ENCODE measurements around the gene MOCOS.
"Not testable (repeated sequence)": the region's sequence is repeated elsewhere in the genome, so short reads cannot be mapped to it uniquely, and the experiment has no call there.

MOCOS gene

DNA sequence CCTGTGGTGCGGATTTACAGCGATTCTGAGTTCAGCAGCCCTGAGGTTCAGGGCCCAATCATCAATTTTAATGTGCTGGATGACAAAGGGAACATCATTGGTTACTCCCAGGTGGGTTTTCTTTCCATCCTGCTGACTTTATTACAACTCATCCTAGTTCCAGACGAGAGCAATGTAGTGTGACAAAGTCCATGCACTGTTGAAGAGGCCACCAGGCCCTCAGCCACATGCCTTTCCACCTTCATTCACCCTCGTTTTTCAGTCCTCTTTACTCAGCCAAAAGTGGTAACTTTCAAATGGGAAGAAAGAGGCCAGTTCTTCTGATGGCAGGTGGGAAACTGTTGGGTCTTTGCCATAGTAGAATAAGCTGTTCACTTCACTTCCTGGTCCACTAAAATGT lies 17.9 kb downstream of the MOCOS start:
- no peak for DNase-seq

DNA sequence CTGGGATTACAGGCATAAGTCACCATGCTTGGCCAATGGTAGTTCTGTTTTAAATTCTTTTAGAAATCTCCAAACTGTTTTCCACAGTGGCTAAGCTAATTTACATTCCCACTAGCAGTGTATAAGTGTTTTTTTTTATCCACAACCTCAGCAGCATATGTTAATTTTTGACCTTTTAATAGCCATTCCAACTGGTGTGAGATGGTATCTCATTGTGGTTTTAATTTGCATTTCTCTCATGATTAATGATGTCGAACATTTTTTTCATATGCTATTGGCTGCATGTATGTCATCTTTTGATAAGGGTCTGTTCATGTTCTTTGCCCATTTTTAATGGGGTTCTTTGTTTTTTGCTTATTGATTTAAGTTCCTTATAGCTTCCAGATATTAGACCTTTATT lies 20.0 kb downstream of the MOCOS start:
- no peak for DNase-seq

DNA sequence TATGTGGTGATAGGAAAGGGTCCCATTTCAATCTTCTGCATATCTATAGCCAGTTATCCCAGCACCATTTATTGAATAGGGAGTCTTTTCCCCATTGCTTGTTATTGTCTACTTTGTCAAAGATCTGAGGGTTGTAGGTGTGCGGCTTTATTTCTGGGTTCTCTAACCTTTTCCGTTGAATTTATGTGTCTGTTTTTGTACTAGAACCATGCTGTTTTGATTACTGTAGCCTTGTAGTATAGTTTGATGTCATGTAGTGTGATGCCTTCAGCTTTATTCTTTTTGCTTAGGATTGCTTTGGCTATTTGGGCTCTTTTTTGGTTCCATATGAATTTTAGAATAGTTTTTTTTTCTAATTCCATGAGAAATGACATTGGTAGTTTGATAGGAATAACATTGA lies 20.7 kb downstream of the MOCOS start:
- not testable (repeated sequence) for DNase-seq

DNA sequence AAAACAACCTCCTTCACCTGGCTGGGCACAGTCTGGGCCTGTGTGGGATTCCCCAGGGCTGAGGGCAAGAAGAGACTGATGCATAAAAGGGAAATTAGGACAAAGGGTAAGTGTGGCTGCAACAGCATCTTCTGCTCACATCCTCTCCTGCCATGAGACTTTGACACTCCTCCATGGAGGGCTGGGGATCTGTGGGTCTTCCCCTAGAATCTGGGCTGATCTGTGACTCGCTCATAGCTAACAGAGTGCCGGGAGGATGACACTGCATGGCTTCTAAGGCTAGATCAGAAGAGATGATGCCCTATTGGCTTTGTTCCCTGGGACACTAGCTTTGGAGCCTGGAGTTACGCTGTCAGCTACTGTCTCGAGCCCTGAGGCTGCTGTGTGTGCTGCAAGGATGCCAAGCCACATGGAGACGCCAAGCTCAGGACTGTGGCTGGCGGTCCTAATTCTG lies 24.3 kb downstream of the MOCOS start:
- DNase-seq = no peak

DNA sequence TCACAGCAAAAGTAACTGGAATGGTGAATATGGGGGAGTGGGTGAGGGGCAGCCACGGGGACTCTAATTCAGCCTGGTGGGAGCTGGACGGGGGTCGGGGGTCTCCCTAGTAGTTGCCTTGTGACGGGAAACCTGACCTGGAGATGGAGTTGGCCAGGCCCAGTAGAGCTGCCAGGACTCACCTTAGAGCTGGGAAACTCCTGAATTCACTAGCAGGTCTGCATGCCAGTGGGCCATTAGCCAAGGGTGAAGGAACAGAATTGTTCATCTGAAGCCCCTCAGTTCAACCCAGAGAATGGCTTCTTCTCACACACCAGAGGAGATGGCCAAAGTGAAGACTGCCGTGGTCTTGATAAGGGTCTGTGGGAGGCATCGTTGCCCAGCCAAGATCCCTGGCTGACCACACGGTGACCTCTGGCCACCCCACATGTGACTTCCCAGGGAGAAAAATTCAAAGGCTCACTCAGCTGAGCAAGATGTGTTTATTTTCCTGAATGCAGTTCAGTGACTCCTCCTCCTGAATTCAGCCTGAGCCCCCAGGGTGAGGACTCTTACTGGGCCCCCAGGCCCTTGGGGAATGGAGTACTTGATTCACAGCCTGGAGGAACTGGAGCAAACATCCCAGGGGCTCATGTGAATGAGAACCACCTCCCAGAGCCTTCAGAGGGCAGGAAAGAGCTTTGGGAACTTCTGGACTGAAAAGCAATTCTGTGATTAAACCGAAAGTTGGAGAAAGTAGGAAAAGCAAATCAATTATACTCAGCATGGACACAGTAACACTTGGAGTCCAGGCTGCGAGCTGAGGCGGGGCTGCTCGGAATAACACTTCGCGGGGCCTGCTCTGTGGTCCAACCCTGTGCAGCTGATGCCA lies 25.2 kb downstream of the MOCOS start:
- no peak for DNase-seq

DNA sequence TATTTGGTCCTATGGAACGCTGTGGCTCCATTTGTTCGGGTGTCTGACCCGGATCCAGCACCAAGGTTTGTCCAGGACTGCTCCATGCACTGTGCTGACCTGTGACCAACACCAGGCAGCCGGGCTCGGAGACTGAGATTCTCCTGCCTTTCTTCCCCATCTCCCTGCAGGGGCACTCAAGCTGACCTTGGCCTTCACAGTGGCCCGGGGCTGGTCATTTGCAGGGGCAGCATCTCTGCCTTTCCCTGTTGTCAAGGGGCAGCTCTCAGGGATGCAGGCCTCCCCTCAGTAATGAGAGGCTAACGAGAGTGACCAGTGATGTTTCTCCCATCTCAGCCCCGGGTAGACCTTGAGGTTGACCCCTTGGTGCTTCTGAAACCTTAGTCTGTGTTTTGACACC lies 27.5 kb downstream of the MOCOS start:
- no peak for DNase-seq

DNA sequence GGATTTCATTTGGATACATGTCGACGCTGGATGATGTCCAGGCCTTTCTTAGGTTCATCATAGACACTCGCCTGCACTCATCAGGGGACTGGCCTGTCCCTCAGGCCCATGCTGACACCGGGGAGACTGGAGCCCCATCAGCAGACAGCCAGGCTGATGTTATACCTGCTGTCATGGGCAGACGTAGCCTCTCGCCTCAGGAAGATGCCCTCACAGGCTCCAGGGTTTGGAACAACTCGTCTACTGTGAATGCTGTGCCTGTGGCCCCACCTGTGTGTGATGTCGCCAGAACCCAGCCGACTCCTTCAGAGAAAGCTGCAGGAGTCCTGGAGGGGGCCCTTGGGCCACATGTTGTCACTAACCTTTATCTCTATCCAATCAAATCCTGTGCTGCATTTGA lies 28.3 kb downstream of the MOCOS start:
- DNase-seq = no peak

DNA sequence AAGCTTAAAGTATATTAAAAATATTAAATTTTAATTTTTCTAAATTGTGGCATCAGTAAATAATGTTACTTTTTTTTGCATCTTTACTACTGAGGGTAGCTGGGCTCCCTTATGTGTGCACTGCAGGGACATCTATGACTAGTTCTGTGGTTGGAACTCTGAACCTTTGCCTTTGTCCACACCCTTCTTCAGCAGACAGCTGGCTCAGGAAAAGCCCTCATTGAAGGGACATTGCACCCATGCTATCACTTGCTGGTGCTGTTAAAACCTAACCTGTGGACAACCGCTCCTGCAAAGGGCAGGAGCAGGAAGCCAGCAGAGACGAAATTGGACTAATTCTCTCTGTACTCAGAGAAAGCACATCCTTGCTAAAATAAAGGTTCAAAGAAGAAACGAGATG lies 30.1 kb downstream of the MOCOS start:
- no peak for DNase-seq

DNA sequence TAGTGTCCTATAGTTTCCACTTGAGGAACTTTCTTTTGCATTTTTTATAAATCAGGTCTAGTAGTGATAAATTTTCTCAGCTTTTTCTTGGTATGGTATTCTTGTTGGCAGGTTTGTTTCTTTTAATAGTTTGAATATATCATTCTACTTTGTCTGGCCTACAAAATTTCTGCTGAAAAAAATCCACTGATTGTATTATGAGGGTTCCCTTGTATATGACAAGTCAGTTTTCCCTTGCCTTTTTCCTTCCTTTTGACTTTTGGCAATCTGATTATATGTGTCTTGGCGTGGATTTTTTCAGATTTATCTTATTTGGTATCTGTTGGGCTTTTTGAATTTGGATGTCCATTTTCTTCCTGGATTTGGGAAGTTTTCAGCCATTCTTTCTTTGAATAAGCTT lies 41.9 kb downstream of the MOCOS start:
- no peak for DNase-seq

DNA sequence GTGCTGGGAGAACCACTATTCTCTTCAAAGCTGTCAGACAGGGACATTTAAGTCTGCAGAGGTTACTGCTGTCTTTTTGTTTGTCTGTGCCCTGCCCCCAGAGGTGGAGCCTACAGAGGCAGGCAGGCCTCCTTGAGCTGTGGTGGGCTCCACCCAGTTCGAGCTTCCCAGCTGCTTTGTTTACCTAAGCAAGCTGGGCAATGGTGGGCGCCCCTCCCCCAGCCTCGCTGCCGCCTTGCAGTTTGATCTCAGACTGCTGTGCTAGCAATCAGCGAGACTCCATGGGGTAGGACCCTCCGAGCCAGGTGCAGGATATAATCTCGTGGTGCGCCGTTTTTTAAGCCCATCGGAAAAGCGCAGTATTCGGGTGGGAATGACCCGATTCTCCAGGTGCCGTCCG lies 53.2 kb downstream of the MOCOS start:
- not testable (repeated sequence) for DNase-seq

DNA sequence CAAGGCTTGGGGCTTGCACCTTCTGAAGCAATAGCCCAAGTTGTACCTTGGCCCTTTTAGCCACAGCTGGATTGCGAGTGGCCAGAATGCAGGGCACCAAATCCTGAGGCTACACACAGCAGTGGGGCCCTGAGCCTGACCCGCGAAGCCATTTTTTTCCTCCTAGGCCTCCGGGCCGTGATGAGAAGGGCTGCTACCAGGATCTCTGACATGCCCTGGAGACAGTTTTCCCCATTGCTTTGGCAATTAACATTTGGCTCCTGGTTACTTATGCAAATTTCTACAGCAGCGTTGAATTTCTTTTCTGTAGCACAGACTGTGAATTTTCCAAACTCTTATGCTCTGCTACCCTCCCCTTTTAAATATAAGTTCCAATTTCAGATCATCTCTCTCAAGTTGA lies 54.5 kb downstream of the MOCOS start:
- no peak for DNase-seq

DNA sequence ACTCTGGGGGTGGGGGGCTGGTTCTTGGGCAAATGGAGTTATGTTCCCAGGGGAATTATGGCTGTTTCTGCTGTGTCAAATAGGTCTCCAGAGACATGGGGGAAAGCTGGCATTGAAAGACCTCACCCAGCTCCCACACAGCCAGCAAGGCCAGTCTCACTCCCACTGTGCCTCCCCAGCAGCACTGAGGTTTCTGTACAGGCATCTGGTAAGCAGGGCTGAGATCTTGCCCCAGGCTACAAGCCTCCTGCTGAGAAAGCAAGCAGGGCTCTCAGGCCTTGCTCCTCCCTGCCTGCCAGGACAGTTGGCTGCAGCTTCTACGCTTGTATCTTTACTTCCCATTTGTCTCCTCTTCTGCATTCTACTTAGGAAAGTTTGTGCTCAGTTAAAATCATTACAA lies 59.7 kb downstream of the MOCOS start:
- DNase-seq = no peak

DNA sequence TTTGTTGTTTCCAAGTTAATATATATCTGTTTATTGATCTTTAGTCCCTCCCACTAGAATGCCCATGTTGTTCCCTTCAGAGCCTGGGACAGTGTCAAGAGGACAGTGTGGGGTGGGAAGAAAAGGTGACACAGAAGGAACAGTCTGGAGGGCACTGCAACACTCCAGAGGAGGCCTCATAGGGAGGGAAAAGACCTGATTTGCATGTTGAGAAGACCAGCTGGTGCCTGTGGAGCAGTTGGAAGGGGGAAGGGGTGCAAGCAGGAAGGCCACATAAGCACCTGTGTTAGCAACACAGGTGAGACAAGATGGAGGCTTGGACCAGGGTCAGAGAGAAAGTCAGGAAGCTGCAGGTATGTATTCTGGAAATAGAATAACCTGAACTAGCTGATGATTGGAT lies 62.1 kb downstream of the MOCOS start:
- DNase-seq = no peak

DNA sequence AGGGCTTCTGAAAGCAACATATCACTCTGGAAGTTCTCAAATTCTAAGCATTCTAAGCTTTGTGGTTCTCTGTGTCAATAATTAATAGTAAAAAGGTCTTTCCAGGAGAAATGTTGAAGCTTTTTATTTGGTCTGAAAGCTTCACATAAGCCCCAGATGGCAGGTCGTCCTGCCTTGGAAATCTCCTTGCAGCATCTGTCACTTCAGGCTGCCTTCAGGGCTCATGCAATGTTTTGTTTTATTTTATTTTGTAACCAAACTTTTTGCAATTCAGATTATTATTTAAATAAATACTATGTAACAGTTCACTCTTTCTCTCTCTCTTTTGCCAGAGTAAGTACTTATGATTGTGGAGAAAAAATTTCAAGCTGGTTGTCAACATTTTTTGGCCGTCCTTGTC lies 63.5 kb downstream of the MOCOS start:
- no peak for DNase-seq

DNA sequence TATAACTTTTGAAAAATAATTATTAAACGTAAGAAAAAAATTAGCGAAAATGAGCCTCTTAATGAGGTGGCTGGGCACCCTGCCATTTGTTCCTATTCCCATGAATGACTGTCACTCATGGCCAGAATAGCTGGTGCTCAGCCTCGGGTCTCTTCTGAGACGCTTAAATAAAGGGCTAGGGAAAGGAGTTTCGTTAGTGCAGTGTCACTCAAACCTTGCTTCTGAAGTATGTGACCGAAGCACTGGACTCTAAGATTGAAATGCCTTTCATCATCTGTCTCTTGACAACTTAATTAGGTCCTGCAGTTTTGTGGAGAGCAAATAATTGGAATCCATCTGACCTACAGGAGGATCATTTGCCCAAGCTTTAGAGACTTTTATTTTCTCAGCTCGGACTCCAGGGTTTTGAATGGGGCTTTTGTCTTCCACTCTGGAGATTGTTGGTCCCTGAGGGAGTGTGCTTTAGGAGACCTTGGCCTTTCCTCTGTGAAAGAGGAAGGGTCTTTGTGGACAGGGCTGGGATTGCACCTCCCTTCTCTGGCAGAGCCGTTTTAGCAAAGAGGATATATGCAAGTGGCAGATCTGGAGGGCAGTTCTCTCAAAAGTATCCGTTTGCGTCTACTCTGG lies 67.9 kb downstream of the MOCOS start:
- no peak for DNase-seq

DNA sequence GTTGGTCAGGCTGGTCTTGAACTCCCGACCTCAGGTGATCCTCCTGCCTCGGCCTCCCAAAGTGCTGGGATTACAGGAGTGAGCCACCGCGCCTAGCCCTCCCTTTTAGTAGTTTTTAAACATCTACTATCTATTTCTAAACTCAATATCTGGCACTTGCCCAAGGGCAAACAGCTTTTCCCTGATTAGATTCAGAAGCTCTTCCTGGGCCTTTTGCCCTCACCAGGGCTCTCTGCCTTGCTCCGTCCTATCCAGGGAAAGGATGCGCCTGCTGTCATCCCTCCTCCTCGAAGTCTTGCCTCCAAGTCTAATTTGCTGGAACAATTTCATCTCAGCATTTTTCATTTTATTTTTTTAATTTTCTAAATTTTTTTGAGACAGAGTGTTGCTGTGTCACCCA lies 68.8 kb downstream of the MOCOS start:
- no peak for DNase-seq

DNA sequence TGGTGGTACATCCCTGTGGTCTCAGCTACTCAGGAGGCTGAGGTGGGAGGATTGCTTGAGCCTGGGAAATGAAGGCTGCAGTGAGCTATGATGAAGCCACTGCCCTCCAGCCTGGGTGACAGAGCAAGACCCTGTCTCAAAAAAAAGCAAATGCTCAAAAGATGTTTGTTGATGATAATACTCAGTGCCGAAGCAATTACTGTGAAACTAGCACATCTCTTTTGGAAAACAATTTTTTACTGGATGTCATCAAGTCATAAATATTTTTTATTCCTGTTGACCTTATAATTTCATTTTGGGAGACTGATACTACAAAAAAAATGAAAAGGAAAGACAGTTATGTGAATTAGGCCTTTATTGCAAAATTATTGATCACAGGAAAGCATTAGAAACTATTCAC lies 75.7 kb downstream of the MOCOS start:
- no peak for DNase-seq

DNA sequence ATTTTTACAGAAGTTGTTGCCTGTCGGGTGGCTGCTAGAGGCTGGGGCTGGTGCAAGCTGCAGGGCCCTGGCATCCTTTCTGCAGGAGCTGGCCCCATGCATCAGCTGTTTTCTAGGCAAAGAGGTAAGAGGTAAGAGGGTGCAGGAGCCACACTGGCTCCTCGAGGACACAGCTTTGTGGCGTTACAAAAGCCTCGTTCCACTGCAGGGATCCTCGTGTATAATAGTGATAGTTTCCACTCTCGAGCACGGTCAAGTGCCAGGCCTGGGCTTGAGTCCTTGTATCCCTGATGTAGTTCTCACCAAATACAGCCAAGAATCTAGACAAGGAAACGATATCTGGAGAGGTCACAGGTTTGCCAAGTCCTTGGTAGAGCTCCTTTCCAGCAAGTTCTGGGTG lies 77.0 kb downstream of the MOCOS start:
- no peak for DNase-seq

DNA sequence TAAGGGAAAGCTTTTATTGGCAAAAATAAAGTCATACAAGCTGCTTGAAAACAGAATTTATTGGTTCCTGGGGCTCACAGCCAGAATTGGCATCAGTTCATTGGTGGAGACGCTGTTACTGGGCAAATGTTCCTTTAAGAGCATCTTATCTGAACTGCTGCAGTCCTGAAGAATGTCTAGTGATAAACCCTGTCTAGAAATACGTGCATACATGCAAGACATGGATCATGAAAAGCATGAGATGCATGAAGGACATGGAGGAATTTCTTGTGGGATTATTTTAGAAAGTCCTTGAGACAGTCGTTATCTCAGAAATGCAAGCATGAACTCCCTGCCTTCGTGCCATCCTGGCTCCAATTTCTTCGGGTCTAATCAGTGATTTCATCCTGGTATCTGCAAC lies 77.7 kb downstream of the MOCOS start:
- no peak for DNase-seq

DNA sequence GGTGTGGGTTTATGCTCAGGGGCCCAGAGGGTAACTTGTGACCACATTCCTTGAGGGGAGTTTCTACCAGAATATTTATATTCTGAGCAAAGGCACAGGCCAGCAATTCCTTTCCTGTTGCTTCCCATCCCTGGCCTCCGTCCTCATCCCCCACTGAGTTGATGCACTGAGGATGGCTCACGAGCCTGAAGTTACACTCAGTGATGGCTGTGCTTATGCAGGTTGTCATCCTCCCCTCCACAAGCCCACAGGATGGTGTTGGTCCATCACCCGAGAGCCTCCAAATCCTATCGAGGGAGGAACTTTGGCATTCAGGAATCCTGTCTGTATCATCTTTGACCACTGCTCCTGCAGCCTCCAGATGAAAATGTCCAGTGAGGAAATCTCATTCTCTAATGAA lies 81.9 kb downstream of the MOCOS start:
- DNase-seq = no peak

DNA sequence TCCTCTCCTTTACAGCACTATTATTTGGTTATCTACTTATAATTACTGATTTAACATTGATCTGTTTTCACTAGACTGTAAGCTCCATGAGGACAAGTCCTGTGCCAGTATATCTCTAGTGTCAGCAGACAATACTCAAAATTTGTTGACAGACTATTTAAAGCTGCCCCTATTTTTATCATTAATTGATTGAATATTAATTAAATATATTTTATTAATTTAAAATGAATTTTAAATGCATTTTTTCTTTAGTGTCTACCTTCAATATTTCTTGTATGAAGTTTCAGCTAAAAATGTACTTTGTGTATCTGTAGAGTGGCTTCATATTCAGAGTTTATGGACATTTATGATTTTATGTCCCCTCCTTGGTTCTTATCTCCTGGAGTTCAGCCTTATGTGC lies 83.9 kb downstream of the MOCOS start:
- no peak for DNase-seq

DNA sequence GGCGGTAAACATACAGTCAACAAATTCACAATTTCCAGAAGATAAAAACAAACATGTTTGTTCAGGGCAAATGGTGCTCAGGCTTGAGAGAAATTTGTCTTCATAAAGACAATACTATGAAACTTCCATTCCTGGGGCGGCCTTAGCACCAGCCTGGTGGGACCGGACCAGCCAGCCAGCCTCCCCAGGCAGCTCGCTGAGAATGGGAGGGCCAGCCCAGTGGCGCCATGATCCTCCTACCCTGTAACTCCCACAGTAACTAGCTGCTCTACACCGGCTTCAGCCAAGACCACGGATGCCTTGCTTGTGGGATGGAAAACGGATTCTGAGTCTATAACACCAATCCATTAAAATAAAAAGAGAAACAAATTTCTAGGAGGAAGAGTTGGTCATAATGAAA lies 86.0 kb downstream of the MOCOS start:
- no peak for DNase-seq

DNA sequence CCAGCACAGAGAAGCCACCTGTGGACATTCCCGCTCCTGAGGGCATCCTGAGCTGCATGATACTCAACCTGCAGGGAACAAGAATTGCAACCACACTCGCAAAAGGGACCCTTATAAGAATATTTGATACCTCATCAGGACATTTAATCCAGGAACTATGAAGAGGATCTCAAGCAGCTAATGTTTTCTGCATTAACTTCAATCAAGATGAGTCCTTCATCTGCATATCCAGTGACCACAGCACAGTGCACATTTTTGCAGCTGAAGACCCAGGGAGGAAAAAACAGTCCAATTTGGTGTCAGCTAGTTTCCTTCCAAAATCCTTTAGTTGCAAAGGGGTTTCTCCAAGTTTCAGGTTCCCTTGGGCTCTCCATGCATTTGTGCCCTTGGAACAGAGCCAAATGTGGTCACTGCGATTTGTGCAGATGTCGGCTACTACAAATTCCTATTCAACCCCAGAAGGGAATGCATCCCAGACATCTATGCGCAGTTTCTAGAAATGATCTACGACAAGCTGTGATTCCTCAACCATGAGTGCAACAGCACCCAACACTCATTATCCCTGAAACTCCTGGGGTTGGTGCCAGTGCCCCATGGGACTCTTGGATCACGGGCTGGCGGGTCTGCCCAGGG lies 86.9 kb downstream of the MOCOS start:
- no peak for DNase-seq

DNA sequence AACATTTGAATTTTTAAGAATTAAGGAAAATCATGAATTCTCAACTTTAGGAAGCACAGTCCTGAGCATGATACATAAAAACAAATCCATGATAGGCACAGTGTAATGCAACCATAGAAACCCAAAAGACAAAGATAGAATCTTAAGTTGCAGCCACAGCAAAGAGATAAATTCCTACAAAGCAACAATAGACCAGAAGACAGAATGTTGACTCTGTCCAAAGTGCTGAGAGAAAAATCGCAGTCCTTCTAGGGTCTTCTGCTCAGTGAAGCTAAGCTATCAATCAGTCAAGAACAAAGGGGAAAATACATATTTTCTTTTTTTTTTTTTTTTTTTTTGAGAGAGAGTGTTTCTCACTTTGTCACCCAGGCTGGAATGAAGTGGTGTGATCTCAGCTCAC lies 88.3 kb downstream of the MOCOS start:
- DNase-seq = no peak
